Measurements from ENCODE around the gene MGLL. TPM values are rescaled to one million over a fixed set of nuclear protein-coding genes. Genes with fewer than 3 reads are reported as not detected.
"Not testable (repeated sequence)": the region's sequence is repeated elsewhere in the genome, so short reads cannot be mapped to it uniquely, and the experiment has no call there.

MGLL gene
- total and polyA plus RNA-seq, 8 donors, result 8.6 to 318 (median 16.0) TPM

DNA sequence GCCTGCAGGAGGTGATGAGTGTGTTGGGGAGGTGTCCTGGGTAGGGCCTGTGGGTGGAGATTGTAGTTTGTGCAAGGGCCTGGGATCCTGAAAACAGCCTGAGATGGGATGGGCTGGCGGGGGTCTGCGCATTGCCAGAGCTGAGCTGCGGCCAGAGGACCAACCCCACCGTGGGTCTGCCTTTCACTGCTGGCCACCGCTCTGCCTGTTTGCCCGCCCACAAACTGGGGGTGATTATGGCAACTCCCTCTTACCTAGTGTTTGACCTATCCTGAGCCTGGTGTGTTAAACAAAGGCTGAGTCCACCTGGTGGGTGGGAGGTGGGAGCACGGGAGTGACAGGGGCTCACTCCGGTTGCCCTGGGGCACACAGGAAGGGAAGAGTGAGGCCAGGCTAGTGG, 139.8 kb downstream of the MGLL start:
- no peaks in the 10 kb centered on the region for H3K27me3 ChIP-seq
- H3K27ac ChIP-seq, result peak overlapping the region in 1 of 2 donors; percentile 73
- ATAC-seq (no peak), DNase-seq (peak in 1 of 4 donors; percentile 20)
- H3K9me3 ChIP-seq, result no peaks in the 10 kb centered on the region
- TF ChIP-seq, protein P1, sequence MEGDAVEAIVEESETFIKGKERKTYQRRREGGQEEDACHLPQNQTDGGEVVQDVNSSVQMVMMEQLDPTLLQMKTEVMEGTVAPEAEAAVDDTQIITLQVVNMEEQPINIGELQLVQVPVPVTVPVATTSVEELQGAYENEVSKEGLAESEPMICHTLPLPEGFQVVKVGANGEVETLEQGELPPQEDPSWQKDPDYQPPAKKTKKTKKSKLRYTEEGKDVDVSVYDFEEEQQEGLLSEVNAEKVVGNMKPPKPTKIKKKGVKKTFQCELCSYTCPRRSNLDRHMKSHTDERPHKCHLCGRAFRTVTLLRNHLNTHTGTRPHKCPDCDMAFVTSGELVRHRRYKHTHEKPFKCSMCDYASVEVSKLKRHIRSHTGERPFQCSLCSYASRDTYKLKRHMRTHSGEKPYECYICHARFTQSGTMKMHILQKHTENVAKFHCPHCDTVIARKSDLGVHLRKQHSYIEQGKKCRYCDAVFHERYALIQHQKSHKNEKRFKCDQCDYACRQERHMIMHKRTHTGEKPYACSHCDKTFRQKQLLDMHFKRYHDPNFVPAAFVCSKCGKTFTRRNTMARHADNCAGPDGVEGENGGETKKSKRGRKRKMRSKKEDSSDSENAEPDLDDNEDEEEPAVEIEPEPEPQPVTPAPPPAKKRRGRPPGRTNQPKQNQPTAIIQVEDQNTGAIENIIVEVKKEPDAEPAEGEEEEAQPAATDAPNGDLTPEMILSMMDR (IDR thresholded peaks at IDR 0.05), result no peak
- intact Hi-C loops (cut with DNase I), result no loop called here
- H3K4me1 ChIP-seq, result peaks cover 0 to 40% of the 10 kb centered on the region in 2 donors
- H3K4me3 ChIP-seq, result no peak overlapping the region
- H3K36me3 ChIP-seq, result peaks cover 0 to 30% of the 10 kb centered on the region in 2 donors

DNA sequence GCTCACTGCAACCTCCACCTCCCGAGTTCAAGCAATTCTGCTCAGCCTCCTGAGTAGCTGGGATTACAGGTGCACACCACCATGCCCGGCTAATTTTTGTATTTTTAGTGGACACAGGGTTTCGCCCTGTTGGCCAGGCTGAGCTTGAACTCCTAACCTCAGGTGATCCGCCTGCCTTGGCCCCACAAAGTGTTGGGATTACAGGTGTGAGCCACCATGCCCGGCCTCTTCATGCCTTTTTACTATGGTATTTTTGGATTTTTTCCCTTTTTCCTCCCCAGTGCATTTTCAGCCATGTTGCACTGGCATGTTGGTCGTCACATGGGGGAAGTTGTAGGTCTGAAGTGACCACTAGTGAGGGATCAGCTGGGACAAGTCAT, 140.2 kb downstream of the MGLL start:
- DNase-seq; H3K27ac ChIP-seq; intact Hi-C loops (cut with DNase I); H3K9me3 ChIP-seq; H3K27me3 ChIP-seq; H3K4me3 ChIP-seq; ATAC-seq: not testable (repeated sequence)
- Histone ChIP-seq H3K4me1 (peaks cover 0 to 44% of the 10 kb centered on the region in 2 donors), H3K36me3 (peaks cover 0 to 34% of the 10 kb centered on the region in 2 donors)

DNA sequence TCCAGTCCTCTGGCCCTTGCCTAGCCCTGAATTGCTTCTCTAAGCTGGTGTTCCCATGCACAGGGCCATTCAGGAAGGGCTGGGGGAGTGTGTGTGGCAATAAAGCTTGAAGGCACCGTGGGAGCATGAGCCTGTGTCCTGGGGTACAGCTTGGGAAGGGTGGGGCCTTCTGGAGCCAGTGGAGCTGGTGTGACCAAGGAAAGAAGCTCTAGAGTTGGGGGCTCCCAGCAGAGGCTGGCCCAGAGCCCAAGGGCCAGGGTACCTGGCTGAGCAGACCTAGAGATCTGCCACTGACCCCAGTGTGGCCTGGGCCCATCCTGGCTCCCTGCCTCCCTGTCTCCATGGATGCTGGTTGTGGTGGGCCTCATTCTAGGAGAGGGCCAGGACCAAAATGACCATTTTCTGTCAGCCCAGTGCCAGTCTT, 141.5 kb downstream of the MGLL start:
- intact Hi-C loops (cut with DNase I), result no loop called here
- DNase-seq (peak in 2 of 4 donors; percentile 14 to 61), ATAC-seq (no peak)
- Histone ChIP-seq H3K4me3 (no peak overlapping the region), H3K27ac (peak overlapping the region in 1 of 2 donors; percentile 8), H3K27me3 (no peaks in the 10 kb centered on the region), H3K36me3 (peaks cover 0 to 43% of the 10 kb centered on the region in 2 donors), H3K9me3 (no peaks in the 10 kb centered on the region), H3K4me1 (peaks cover 0 to 56% of the 10 kb centered on the region in 2 donors)
- TF ChIP-seq, protein P1 (IDR thresholded peaks at IDR 0.05), result no peak

DNA sequence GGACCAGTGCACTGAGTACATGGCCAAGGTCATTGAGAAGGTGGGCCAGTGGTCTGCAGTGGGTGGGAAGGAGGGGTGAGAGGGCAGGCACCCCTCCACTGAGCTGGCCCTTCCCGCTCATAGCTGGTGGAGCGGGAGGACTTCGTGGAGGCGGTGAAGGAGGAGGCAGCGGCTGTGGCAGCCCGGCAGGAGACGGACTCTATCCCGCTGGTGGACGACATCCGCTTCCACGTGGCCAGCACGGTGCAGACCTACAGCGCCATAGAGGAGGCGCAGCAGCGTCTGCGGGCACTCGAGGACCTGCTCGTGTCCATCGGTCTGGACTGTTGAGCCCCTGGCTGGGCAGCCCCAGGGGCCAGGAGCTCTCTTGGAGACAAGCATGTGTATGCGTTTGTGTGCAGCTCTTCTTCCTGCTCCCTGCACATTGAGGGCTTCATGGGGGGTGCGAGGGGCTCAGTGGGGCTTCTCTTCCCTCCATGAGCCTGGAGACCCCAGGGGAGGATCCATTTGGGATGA, 142.1 kb downstream of the MGLL start:
- no peak overlapping the region for H3K27ac ChIP-seq
- ATAC-seq (no peak), DNase-seq (peak in 2 of 4 donors; percentile 23 to 79)
- TF ChIP-seq, protein P1 (IDR thresholded peaks at IDR 0.05), result no peak
- peaks cover 0 to 43% of the 10 kb centered on the region in 2 donors for H3K36me3 ChIP-seq
- peaks cover 0 to 56% of the 10 kb centered on the region in 2 donors for H3K4me1 ChIP-seq
- H3K4me3 ChIP-seq, result no peak overlapping the region
- no peaks in the 10 kb centered on the region for H3K27me3 ChIP-seq
- intact Hi-C loops (cut with DNase I), result no loop called here
- no peaks in the 10 kb centered on the region for H3K9me3 ChIP-seq

DNA sequence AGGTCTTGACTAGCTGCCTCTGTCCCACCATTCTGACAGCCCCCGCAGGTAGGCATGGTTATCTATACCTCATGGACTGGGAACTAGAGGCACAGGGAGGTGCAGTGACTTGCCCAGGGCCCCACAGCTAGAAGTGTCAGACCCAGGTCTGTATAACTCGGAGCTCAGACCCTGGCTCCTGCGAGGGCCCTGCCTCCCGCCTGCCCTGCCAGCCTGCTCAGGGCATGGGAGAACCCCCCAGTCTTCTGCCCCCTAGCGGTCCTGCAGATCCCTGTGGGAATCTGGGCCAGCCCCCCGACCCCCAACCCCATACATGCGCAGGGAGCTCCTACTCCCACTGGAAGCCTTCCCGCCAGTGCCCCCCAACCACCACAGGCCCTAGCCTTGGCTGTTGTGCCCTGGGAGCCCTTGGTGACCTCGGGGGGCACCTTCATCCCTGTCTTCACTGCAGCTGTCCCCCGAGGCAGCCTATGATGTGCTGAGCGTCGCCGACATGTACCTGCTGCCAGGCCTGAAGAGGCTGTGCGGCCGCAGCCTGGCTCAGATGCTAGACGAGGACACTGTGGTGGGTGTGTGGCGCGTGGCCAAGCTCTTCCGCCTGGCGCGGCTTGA, 142.7 kb downstream of the MGLL start:
- no peaks in the 10 kb centered on the region for H3K9me3 ChIP-seq
- no peak overlapping the region for H3K4me3 ChIP-seq
- intact Hi-C loops (cut with DNase I), result no loop called here
- H3K36me3 ChIP-seq, result peaks cover 0 to 43% of the 10 kb centered on the region in 2 donors
- H3K4me1 ChIP-seq, result peaks cover 0 to 61% of the 10 kb centered on the region in 2 donors
- ATAC-seq (no peak), DNase-seq (peak in 2 of 4 donors; percentile 24 to 75)
- H3K27me3 ChIP-seq, result no peaks in the 10 kb centered on the region
- H3K27ac ChIP-seq, result peak overlapping the region in 1 of 2 donors; percentile 82
- TF ChIP-seq, protein P1 (IDR thresholded peaks at IDR 0.05), result no peak
